Erythroblast (primary cell): Measurements from ENCODE around the gene MAMDC2.

ENCODE experiments used
- GATA1 ChIP-seq: IDR thresholded peaks from 2 replicates; pipeline ENCODE4 v1.6.1; 2011; ENCODE audit warnings: low read depth, mild to moderate bottlenecking, control low read depth, low read length, moderate library complexity
- POLR2A ChIP-seq: IDR thresholded peaks from 2 replicates; pipeline ENCODE4 v1.6.1; 2011; ENCODE audit warnings: mild to moderate bottlenecking, low read length

- TF ChIP-seq POLR2A (no peak), GATA1 (no peak)
Measured at GRCh38 chr9:70127540-70128416, 84.1 kb downstream of the MAMDC2 start.
